HG03066 (cell line): Measurements from ENCODE around the gene MED10.

ENCODE experiments used
- ATAC-seq: cut with Tn5 transposase; IDR thresholded peaks from one replicate; pipeline ENCODE4 v1.9.1; 2021; ENCODE audit warnings: low read depth; ENCODE audit not compliant: unreplicated experiment

The MED10 gene

DNA sequence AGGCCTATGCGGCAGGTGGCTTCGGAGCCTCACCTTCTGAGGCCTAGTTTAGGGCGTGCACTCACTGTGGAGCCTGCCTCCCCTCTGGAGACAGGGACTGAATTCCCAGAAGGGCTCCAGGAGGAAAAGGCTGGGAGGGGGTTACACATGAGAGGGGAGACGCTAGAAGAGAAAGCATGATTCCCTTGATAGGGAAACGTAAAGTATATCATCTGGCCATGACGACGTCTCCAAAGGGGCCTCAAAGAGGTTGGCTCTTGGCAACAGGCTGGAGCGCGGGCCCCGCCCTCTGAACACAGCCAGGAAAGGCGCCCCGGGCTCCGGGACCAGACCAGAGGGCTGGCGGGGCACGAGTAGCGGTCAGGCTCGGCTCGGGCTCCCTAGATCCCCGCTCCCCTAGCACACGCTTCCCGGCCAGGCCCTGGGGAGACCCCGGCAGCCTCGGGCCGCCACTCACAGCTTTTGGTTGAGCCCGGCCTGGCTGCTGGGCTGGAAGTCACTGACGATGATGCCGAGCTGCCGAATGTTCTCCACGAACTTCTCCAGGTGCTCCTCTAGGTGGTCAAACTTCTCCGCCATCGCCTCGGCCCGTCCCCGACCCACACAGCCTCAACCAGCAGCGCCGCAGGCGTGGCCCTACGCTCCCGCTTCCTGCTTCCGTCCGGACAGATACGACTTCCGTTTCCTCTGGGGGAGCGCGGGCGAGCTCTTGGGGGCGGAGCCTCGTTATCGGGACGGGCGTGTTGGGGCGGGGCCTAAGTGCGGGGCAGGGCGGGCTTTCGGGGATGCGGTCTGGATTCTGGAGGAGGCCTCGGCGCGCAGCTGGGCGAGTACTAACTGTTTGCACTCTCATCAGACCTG, at the start of gene MED10:
TSS of gene MED10 (minus strand) at position 643 of the 861 bp plus-strand sequence. CDS start at position 579, 64 bp downstream.
- peak; percentile 97 for ATAC-seq

GRCh38 chr5:6427694-6428093, 49.3 kb upstream of the MED10 start:
- ATAC-seq, result no peak

GRCh38 chr5:6424700-6425099, 46.4 kb upstream of the MED10 start:
- ATAC-seq, result no peak

DNA sequence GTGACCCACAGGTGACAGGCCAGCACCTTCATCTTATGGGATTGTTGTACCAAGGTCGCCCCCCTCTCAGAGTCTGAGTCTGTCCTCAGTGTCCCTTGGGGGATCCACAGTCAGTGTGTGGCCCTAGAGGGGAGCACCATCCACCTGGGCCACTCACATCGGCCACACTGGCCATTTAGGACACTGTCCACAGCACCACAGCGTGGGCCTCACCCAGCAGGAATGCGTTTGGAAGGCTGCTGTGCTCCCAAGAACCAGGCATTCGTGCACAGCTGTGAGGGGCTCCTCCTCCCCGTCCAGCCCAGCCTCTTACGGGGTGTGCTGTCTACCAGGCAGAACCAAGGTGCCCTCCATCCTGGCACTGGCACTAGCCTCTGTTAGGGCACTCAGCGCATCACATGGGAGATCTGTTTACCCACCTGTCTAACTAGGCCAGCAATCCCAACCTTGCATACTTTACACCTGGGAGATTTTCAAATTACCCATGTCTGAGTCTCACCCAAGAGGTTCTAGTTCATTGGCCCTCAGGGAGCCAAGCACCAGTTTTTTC, 45.8 kb upstream of the MED10 start:
- no peak for ATAC-seq

- no peak for ATAC-seq
Observed at GRCh38 chr5:6423327-6424109, 45.2 kb upstream of the MED10 start.

- ATAC-seq, result no peak
Observed at GRCh38 chr5:6419340-6419852, 41.0 kb upstream of the MED10 start.

- no peak for ATAC-seq
Observed at GRCh38 chr5:6418679-6419276, 40.4 kb upstream of the MED10 start.

DNA sequence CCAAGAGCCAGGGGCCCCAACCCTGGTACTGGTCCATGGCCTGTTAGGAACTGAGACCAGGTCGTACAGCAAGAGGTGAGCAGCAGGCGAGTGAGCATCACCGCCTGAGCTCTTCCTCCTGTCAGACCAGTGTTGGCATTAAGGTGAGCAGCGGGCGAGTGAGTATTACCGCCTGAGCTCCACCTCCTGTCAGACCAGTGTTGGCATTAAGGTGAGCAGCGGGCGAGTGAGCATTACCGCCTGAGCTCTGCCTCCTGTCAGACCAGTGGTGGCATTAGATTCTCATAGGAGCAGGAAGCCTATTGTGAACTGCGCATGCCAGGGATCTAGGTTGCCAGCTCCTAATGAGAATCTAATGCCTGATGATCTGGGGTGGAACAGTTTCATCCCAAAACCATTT, 39.3 kb upstream of the MED10 start:
- no peak for ATAC-seq

DNA sequence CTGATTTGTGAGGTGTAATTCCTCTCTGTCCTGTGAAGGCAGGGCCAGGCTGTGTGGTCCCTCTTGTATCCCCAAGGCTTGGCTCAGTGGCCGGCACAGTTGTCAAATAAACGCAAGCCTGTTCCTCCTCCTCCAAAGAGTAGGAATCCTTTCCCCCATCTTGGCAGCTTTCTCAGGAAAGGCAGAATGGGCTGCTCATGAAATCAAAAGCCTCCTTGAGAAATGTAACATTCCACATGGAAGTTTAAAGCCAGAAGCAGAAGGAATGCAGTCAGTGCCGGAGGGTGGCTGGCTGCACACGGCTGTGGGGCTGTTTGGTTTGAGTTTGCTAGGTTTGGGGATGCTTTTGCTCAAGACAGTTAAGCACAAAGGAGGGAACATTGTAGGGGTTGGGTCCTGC, 34.5 kb upstream of the MED10 start:
- no peak for ATAC-seq

GRCh38 chr5:6411141-6411540, 32.8 kb upstream of the MED10 start:
- ATAC-seq, result no peak

DNA sequence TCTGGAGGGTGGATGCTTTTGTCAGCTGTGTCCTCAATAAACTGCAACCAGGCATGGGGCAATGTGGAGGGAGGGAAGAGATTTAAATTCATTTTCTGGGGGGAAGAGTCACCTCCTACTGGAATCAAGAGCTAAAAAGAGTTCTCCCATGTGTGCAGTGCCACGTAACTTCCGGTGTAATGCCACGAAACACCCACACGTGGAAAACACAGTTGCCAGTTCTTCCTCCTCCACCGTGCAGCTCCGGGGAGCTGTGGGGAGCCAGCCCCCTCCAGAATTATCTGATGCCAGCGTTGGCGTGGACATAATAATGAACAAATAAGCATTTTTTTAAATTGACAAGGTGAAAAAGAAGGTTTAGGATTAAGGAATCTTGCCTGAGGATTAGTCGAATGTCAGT, 32.1 kb upstream of the MED10 start:
- ATAC-seq, result no peak

- no peak for ATAC-seq
Observed at GRCh38 chr5:6408627-6409446, 30.5 kb upstream of the MED10 start.

- no peak for ATAC-seq
Observed at GRCh38 chr5:6408260-6408596, 29.9 kb upstream of the MED10 start.

GRCh38 chr5:6407558-6408259, 29.4 kb upstream of the MED10 start:
- no peak for ATAC-seq

DNA sequence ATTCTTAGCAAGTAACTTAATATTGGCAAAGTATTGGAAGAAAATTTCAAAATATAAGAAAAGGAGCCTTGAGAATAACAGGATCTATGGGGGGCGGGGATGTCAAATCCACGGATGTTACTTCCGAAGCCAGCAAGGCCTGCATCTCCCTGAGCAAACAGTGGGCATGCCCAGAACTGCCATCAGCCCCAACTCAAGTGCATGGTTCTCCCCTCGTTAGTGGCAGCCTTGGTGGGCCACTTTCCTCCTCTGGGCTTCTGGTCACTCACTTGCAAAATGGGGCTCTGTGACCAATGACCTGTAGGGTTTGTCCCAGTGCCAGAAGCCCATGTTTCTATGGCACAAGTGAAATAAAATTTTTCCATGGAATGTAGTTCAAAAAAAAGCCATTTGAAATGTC, 27.2 kb upstream of the MED10 start:
- no peak for ATAC-seq

DNA sequence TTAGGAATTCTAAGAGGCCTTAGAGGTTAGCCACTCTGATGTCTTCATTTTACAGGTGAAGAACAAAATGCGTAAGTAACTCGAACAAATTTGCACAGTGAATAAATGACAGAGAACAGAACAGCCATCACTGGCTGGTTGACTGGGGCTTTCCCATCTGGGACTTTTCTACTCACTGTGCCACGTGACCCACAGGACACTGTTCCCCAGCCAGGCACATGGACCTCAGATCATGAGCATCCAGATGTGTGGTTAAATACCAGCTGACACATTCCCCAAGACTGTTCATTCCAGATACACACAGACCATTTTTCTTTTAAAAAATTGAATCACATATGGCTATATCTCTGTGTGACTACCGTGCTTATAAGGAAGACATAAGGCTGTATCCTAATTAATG, 25.8 kb upstream of the MED10 start:
- ATAC-seq, result no peak

GRCh38 chr5:6403416-6403815, 25.1 kb upstream of the MED10 start:
- ATAC-seq, result no peak

DNA sequence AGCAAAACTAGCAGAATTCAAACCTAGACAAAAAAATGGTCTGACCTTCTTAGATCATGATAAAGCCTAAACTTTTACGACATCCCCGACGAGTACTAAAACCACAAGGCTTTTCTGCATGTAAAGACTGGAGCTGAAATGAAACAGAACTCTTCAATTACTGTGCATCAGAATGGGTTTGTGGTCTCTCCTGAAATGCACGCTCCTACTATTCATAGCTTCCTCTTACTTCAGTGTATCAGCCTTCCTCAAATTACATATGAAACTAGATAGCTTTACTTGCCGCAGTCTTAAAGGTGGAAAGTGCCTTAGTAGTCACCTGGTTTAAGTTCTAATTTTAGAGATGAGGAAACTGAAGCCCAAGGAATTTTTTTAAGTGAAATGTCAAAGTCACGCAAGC, 24.6 kb upstream of the MED10 start:
- no peak for ATAC-seq

GRCh38 chr5:6401410-6401809, 23.1 kb upstream of the MED10 start:
- no peak for ATAC-seq
